NB4 (cell line): Measurements from ENCODE around the gene HADHB.

Experiments
- TF ChIP-seq, protein P1 (sequence below): IDR thresholded peaks from one replicate; pipeline ENCODE4 v1.5.1; 2012; ENCODE audit warnings: low read depth, low read length
- TF ChIP-seq, protein P2 (sequence below): IDR thresholded peaks from 2 replicates; pipeline ENCODE4 v1.6.1; 2011; ENCODE audit warnings: low read depth, low read length

DNA sequence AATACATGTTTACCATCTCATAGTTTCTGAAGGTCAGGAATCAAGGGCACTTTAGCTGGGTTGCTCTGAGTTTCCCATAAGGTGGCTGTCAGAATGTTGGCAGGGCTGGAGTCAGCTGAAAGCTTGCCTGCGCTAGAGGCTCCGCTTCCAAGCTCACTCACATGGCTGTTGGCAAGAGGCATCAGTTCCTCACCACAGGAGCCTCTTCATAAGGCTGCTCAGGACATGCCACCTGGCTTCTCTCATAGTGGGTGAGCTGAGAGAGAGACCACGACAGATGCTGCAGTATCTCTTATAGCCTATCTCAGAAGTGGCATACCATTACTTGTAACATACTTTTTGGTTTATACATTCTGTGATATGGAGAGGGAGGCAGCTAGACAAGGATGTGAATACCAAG lies 7.2 kb downstream of the HADHB start:
- TF ChIP-seq, protein P1, sequence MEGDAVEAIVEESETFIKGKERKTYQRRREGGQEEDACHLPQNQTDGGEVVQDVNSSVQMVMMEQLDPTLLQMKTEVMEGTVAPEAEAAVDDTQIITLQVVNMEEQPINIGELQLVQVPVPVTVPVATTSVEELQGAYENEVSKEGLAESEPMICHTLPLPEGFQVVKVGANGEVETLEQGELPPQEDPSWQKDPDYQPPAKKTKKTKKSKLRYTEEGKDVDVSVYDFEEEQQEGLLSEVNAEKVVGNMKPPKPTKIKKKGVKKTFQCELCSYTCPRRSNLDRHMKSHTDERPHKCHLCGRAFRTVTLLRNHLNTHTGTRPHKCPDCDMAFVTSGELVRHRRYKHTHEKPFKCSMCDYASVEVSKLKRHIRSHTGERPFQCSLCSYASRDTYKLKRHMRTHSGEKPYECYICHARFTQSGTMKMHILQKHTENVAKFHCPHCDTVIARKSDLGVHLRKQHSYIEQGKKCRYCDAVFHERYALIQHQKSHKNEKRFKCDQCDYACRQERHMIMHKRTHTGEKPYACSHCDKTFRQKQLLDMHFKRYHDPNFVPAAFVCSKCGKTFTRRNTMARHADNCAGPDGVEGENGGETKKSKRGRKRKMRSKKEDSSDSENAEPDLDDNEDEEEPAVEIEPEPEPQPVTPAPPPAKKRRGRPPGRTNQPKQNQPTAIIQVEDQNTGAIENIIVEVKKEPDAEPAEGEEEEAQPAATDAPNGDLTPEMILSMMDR, result no peak
- TF ChIP-seq, protein P2, sequence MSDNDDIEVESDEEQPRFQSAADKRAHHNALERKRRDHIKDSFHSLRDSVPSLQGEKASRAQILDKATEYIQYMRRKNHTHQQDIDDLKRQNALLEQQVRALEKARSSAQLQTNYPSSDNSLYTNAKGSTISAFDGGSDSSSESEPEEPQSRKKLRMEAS, result no peak
